Measurements from ENCODE around the gene CTF1. TPM values are rescaled to one million over a fixed set of nuclear protein-coding genes. Genes with fewer than 3 reads are reported as not detected.

Gene CTF1
- total RNA-seq, 1 experiment from 2014 or later = 11.6 TPM

GRCh38 chr16:30918614-30919013 lies 22.2 kb downstream of the CTF1 start:
- intact Hi-C loops (cut with micrococcal nuclease; ENCODE audit: unreplicated experiment) = no loop called here
- CTCF ChIA-PET = no interaction called here
- Histone ChIP-seq H3K79me2 (ENCODE audit: low read depth) (peaks cover 2% of the 10 kb centered on the region; the same call in 1 of the 2 replicates), H3K9me3 (ENCODE audit: insufficient read depth, low read depth) (peaks cover 5% of the 10 kb centered on the region; the same call in 1 of the 2 replicates), H3F3A (ENCODE audit: insufficient read depth, low read depth) (peaks cover 12% of the 10 kb centered on the region; the same call in 1 of the 2 replicates), H3K4me3 (no peak overlapping the region), H3K27me3 (ENCODE audit: insufficient read depth, low read depth) (no peaks in the 10 kb centered on the region), H3K9me2 (ENCODE audit: insufficient read depth) (no peaks in the 10 kb centered on the region), H4K20me1 (ENCODE audit: insufficient read depth) (no peaks in the 10 kb centered on the region; the same call in 1 of the 2 replicates), H3K36me3 (ENCODE audit: low read depth) (no peaks in the 10 kb centered on the region), H3K27ac (no peak overlapping the region), H3K4me1 (replicated peaks; ENCODE audit: insufficient read depth) (no peaks in the 10 kb centered on the region), H3K4me2 (no peak overlapping the region), H2AFZ (no peak overlapping the region)
- BruUV-seq (replicated peaks) = no TSS peak
- no peak for TF ChIP-seq EZH2 (IDR thresholded peaks at IDR 0.05; ENCODE audit: low read depth)
- no peak for TF ChIP-seq CTCF (conservative IDR thresholded peaks at IDR 0.05)
- POLR2A ChIA-PET (ENCODE audit: unreplicated experiment) = interaction anchor here (0.6 to 1.3 kb wide), 3 partner anchors 37 to 134 kb away, joined by 4 to 6 read pairs (median 6); no protein-coding TSS in a partner anchor
- no peak for DNase-seq

GRCh38 chr16:30920891-30921290 lies 24.5 kb downstream of the CTF1 start:
- no peak overlapping the region for H2AFZ ChIP-seq
- H3K4me1 ChIP-seq (replicated peaks; ENCODE audit: insufficient read depth) = no peaks in the 10 kb centered on the region; the same call in 1 of the 2 replicates
- peaks cover 7% of the 10 kb centered on the region; the same call in 1 of the 2 replicates for H3F3A ChIP-seq (ENCODE audit: insufficient read depth, low read depth)
- no peaks in the 10 kb centered on the region for H3K36me3 ChIP-seq (ENCODE audit: low read depth)
- ChIA-PET CTCF (interaction anchor here (0.7 kb wide), 1 partner anchor 75 kb away, joined by 9 read pairs; no protein-coding TSS in a partner anchor), POLR2A (ENCODE audit: unreplicated experiment) (no interaction called here)
- peaks cover 1% of the 10 kb centered on the region for H4K20me1 ChIP-seq (ENCODE audit: insufficient read depth)
- TF ChIP-seq CTCF (conservative IDR thresholded peaks at IDR 0.05) (no peak), EZH2 (IDR thresholded peaks at IDR 0.05; ENCODE audit: low read depth) (no peak)
- no peak overlapping the region for H3K27ac ChIP-seq
- no peak overlapping the region for H3K4me2 ChIP-seq
- H3K9me3 ChIP-seq (ENCODE audit: insufficient read depth, low read depth) = peaks cover 5% of the 10 kb centered on the region; the same call in 1 of the 2 replicates
- H3K4me3 ChIP-seq = no peak overlapping the region
- DNase-seq = no peak
- H3K27me3 ChIP-seq (ENCODE audit: insufficient read depth, low read depth) = no peaks in the 10 kb centered on the region
- no TSS peak for BruUV-seq (replicated peaks)
- H3K9me2 ChIP-seq (ENCODE audit: insufficient read depth) = no peaks in the 10 kb centered on the region
- intact Hi-C loops (cut with micrococcal nuclease; ENCODE audit: unreplicated experiment) = loop anchor here (1.0 to 2.0 kb wide), 2 partner anchors 18 to 77 kb away; no protein-coding TSS in a partner anchor
- H3K79me2 ChIP-seq (ENCODE audit: low read depth) = peaks cover 16% of the 10 kb centered on the region

- no peaks in the 10 kb centered on the region for H3K27me3 ChIP-seq (ENCODE audit: insufficient read depth, low read depth)
- ChIA-PET POLR2A (ENCODE audit: unreplicated experiment) (no interaction called here), CTCF (interaction anchor here (0.7 kb wide), 1 partner anchor 75 kb away, joined by 9 read pairs; no protein-coding TSS in a partner anchor)
- no peak overlapping the region for H3K27ac ChIP-seq
- H3K9me3 ChIP-seq (ENCODE audit: insufficient read depth, low read depth) = peaks cover 5% of the 10 kb centered on the region; the same call in 1 of the 2 replicates
- BruUV-seq (replicated peaks) = no TSS peak
- no peaks in the 10 kb centered on the region; the same call in 1 of the 2 replicates for H3K4me1 ChIP-seq (replicated peaks; ENCODE audit: insufficient read depth)
- no peak for TF ChIP-seq CTCF (conservative IDR thresholded peaks at IDR 0.05)
- TF ChIP-seq EZH2 (IDR thresholded peaks at IDR 0.05; ENCODE audit: low read depth) = no peak
- peaks cover 7% of the 10 kb centered on the region; the same call in 1 of the 2 replicates for H3F3A ChIP-seq (ENCODE audit: insufficient read depth, low read depth)
- peak overlapping the region; percentile 75 for H3K4me2 ChIP-seq
- H3K9me2 ChIP-seq (ENCODE audit: insufficient read depth) = no peaks in the 10 kb centered on the region
- DNase-seq = no peak
- peak overlapping the region; percentile 63; the same call in 1 of the 2 replicates for H3K4me3 ChIP-seq
- peaks cover 16% of the 10 kb centered on the region for H3K79me2 ChIP-seq (ENCODE audit: low read depth)
- peaks cover 4% of the 10 kb centered on the region for H4K20me1 ChIP-seq (ENCODE audit: insufficient read depth)
- intact Hi-C loops (cut with micrococcal nuclease; ENCODE audit: unreplicated experiment) = loop anchor here (1.0 to 2.0 kb wide), 2 partner anchors 19 to 77 kb away; no protein-coding TSS in a partner anchor
- H3K36me3 ChIP-seq (ENCODE audit: low read depth) = no peaks in the 10 kb centered on the region
- H2AFZ ChIP-seq = peak overlapping the region; percentile 80; the same call in 1 of the 2 replicates
These were observed 25.0 kb downstream of the CTF1 start for GRCh38 chr16:30921459-30921747.
